GM13977 (cell line): ENCODE results near the gene CYBRD1.
A peak's percentile ranks its signal among the peaks of the same experiment; 100 is the strongest.
"Not testable (repeated sequence)": the region's sequence is repeated elsewhere in the genome, so short reads cannot be mapped to it uniquely, and the experiment has no call there.

Source experiments
- DNase-seq: peaks from one replicate; pipeline ENCODE4 v3.0.0; 2012; ENCODE audit warnings: low spot score
- in situ Hi-C: fragments of 300-500 bp; cut with MboI; formaldehyde crosslinking; loops from one replicate; pipeline ENCODE4 v1.12.0; 2022; ENCODE audit warnings: low sequenced_read_pairs, low pct_unique_long_range_greater_than_20kb, mixed read lengths, inconsistent platforms; ENCODE audit not compliant: unreplicated experiment
- TF ChIP-seq, protein P1 (sequence below): IDR thresholded peaks from 2 replicates; pipeline ENCODE4 v1.5.1; 2012; ENCODE audit warnings: mild to moderate bottlenecking, control low read depth; ENCODE audit not compliant: insufficient read depth; ENCODE audit errors: extremely low read depth, missing control alignments

CYBRD1 gene

DNA sequence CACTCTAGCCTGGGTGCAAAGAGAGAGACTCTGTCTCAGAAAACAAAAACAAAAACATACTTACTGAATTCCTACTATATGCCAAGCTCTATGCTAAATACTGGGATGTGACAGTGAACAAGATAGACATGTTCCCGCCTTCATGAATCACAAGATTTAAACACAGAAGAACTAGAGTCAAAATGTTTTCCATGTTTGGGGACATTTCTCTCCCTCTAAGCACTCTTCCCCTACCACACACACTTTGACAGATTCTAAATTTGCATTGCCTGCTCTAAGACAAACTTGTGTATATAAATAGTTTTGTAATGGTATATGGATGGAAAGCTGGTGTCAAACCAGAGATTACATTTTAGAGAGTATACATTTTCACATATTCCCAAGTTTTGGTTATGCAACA lies 11.1 kb downstream of the CYBRD1 start:
- TF ChIP-seq, protein P1, sequence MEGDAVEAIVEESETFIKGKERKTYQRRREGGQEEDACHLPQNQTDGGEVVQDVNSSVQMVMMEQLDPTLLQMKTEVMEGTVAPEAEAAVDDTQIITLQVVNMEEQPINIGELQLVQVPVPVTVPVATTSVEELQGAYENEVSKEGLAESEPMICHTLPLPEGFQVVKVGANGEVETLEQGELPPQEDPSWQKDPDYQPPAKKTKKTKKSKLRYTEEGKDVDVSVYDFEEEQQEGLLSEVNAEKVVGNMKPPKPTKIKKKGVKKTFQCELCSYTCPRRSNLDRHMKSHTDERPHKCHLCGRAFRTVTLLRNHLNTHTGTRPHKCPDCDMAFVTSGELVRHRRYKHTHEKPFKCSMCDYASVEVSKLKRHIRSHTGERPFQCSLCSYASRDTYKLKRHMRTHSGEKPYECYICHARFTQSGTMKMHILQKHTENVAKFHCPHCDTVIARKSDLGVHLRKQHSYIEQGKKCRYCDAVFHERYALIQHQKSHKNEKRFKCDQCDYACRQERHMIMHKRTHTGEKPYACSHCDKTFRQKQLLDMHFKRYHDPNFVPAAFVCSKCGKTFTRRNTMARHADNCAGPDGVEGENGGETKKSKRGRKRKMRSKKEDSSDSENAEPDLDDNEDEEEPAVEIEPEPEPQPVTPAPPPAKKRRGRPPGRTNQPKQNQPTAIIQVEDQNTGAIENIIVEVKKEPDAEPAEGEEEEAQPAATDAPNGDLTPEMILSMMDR = no peak
- in situ Hi-C loops = no loop called here
- DNase-seq = no peak

GRCh38 chr2:171535528-171535927 lies 13.3 kb downstream of the CYBRD1 start:
- DNase-seq, in situ Hi-C loops: not testable (repeated sequence)

DNA sequence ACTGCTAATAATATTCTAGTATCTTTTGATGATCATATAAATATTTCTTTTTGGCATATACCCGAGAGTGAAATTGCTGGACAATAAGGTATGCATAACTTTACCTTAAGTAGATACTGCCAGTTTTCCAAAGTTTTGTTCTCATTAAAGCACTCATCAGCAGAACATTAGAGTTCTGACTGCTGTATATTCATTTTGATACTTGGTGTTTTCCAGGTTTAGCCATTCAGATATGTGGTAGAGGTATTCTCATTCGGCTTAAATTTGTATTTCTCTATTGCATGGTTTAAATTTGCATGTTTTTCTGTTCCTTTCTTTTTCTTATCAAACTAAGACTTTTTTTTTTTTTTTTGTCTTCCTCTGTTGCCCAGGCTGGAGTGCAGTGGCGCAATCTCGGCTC lies 18.2 kb downstream of the CYBRD1 start:
- TF ChIP-seq, protein P1 = no peak
- in situ Hi-C loops = no loop called here
- peak; percentile 23 for DNase-seq

GRCh38 chr2:171541202-171541887 lies 19.1 kb downstream of the CYBRD1 start:
- in situ Hi-C loops = no loop called here
- no peak for DNase-seq
- TF ChIP-seq, protein P1 = peak; percentile 48

DNA sequence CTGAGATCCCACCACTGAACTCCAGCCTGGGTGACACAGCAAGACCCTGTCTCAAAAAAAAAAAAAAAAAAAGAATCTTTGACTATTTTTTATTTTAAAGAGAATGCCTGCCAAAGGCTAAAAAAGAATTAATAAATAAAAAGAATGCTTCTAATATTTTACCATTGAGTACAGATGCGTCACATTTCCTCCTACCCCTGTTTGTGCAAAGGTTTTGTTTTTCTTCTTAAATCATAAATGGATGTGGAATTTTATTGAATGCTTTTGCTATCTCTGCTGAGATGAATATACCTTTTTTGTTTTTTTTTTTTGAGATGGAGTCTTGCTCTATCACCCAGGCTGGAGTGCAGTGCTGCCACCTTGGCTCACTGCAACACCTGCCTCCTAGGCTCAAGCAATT lies 22.8 kb downstream of the CYBRD1 start:
- in situ Hi-C loops = no loop called here

DNA sequence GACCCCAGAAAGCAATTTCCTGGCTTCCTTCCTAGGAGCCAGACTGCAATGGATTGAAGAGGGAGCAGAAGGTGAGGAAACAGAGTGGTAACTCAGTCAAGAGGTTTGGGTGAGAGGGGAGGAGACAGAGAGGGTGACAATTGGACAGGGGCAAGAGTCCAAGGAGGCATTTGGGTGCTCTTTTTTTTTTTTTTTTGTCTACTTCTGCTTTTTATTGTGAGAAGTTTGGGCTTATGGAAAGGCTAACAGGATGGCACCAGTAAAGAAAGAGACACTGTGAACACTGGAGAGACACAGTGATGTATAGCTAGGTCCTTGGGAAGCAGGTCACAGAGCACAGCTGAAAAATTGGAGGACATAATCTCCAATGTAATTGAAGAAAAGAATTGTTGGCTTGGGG lies 25.0 kb downstream of the CYBRD1 start:
- in situ Hi-C loops = no loop called here
- no peak for DNase-seq
- TF ChIP-seq, protein P1 = no peak

More for the DNA sequence above, 22.8 kb downstream of the CYBRD1 start:
- TF ChIP-seq, protein P1 = no peak
- no peak for DNase-seq

GRCh38 chr2:171547720-171548119 lies 25.4 kb downstream of the CYBRD1 start:
- in situ Hi-C loops = no loop called here
- no peak for DNase-seq
- TF ChIP-seq, protein P1 = no peak
